HCEC 1CT (cell line): Measurements from ENCODE around the gene ST6GALNAC5.

ENCODE experiments used
- DNase-seq: peaks from one replicate; pipeline ENCODE4 v3.0.0-alpha.2; 2017

ST6GALNAC5 gene

GRCh38 chr1:76868154-76868882, 1.0 kb downstream of the ST6GALNAC5 start:
- peak; percentile 49 for DNase-seq

- no peak for DNase-seq
These were observed 1.6 kb downstream of the ST6GALNAC5 start for GRCh38 chr1:76868916-76869315.

GRCh38 chr1:76870037-76870436, 2.8 kb downstream of the ST6GALNAC5 start:
- no peak for DNase-seq

- DNase-seq = no peak
These were observed 4.2 kb downstream of the ST6GALNAC5 start for GRCh38 chr1:76871355-76871974.

GRCh38 chr1:76872944-76873343, 5.7 kb downstream of the ST6GALNAC5 start:
- DNase-seq = no peak

- peak; percentile 37 for DNase-seq
These were observed 9.5 kb downstream of the ST6GALNAC5 start for GRCh38 chr1:76876655-76877395.

- DNase-seq = peak; percentile 61
These were observed 11.7 kb downstream of the ST6GALNAC5 start for GRCh38 chr1:76879014-76879413.

GRCh38 chr1:76881762-76882161, 14.5 kb downstream of the ST6GALNAC5 start:
- no peak for DNase-seq

GRCh38 chr1:76891931-76892622, 24.8 kb downstream of the ST6GALNAC5 start:
- peak; percentile 88 for DNase-seq

GRCh38 chr1:76892675-76893074, 25.4 kb downstream of the ST6GALNAC5 start:
- no peak for DNase-seq

- DNase-seq = peak; percentile 67
These were observed 34.0 kb downstream of the ST6GALNAC5 start for GRCh38 chr1:76901158-76901767.

- no peak for DNase-seq
These were observed 38.8 kb downstream of the ST6GALNAC5 start for GRCh38 chr1:76905876-76906595.

GRCh38 chr1:76909311-76909710, 42.0 kb downstream of the ST6GALNAC5 start:
- DNase-seq = no peak

- DNase-seq = no peak
These were observed 51.8 kb downstream of the ST6GALNAC5 start for GRCh38 chr1:76919085-76919484.

GRCh38 chr1:76921590-76921989, 54.3 kb downstream of the ST6GALNAC5 start:
- no peak for DNase-seq

- DNase-seq = no peak
These were observed 58.5 kb downstream of the ST6GALNAC5 start for GRCh38 chr1:76925825-76926224.

GRCh38 chr1:76928522-76928921, 61.2 kb downstream of the ST6GALNAC5 start:
- no peak for DNase-seq

- no peak for DNase-seq
These were observed 61.9 kb downstream of the ST6GALNAC5 start for GRCh38 chr1:76929136-76929535.

- no peak for DNase-seq
These were observed 66.9 kb downstream of the ST6GALNAC5 start for GRCh38 chr1:76933847-76934815.

- no peak for DNase-seq
These were observed 71.0 kb downstream of the ST6GALNAC5 start for GRCh38 chr1:76938304-76938703.
